ENCODE measurements around the gene GPR146. TPM values are rescaled to one million over a fixed set of nuclear protein-coding genes. Genes with fewer than 3 reads are reported as not detected.
A peak's percentile ranks its signal among the peaks of the same experiment; 100 is the strongest.

Gene GPR146
- total and polyA plus RNA-seq, 2 of the 13 experiments (the other 11 are each of a cell fraction or from before 2014, with no cell fraction given) = 2.0 to 15.9 TPM

GRCh38 chr7:1100834-1101562 lies 56.7 kb downstream of the GPR146 start:
- DNase-seq (ENCODE audit: low spot score) (no peak), ATAC-seq (no peak), FAIRE-seq (no peak)
- ChIA-PET CTCF (ENCODE audit: low intra/inter-chr PET ratio, low total read pairs) (no interaction called here), POLR2A (interaction anchor here (1.2 to 5.1 kb wide), 7 partner anchors 9 to 123 kb away, joined by 3 to 59 read pairs (median 13); partner anchors contain the start of gene GPER1)
- 96% methylated on average over 18 of the region's 34 CpGs for WGBS (ENCODE audit: low lambda C conversion rate)
- Histone ChIP-seq H3K36me3 (replicated peaks in 1 of 2; ENCODE audit: control insufficient read depth in 1 of 2, insufficient read depth in 2 of 2, low read length in 2 of 2) (peaks cover 10 to 23% of the 10 kb centered on the region in 2 experiments; a peak in 4 of 5 replicates), H4K20me1 (ENCODE audit: insufficient read depth, low read length) (no peaks in the 10 kb centered on the region), H2AFZ (ENCODE audit: low read length) (no peak overlapping the region), H3K27me3 (ENCODE audit: control insufficient read depth in 1 of 2, insufficient read depth in 2 of 2, low read length in 2 of 2) (no peaks in the 10 kb centered on the region), H3K79me2 (ENCODE audit: insufficient read depth, low read length) (peaks cover 34% of the 10 kb centered on the region), H3K27ac (ENCODE audit: extremely low read length, insufficient read depth, low read length) (peak overlapping the region; percentile 35), H3K9me3 (ENCODE audit: low read length) (no peaks in the 10 kb centered on the region), H3K4me2 (ENCODE audit: low read depth, low read length) (no peak overlapping the region), H3K9ac (ENCODE audit: insufficient read depth, low read depth, low read length) (0 out of 2 replicates have a peak overlapping the region, but pooled peaks have one; percentile 7), H3K4me3 (replicated peaks in 1 of 3; ENCODE audit: insufficient read depth in 1 of 3, low read depth in 2 of 3, low read length in 3 of 3) (no peak overlapping the region), H3K4me1 (ENCODE audit: insufficient read depth, low read length) (peaks cover 46% of the 10 kb centered on the region)
- TF ChIP-seq ZNF496 (CRISPR knock-in tag; IDR thresholded peaks at IDR 0.05; ENCODE audit: insufficient replicate concordance) = no peak
- TF ChIP-seq ZNF773 (CRISPR knock-in tag; IDR thresholded peaks at IDR 0.05; ENCODE audit: borderline replicate concordance) = no peak
- no peak for TF ChIP-seq ZBTB42 (CRISPR knock-in tag; IDR thresholded peaks at IDR 0.05)
- peak; percentile 7 for TF ChIP-seq HNRNPLL (IDR thresholded peaks at IDR 0.05; ENCODE audit: low read depth, low read length, poor library complexity, severe bottlenecking)
- TF ChIP-seq ZBTB33 (CRISPR knock-in tag; IDR thresholded peaks at IDR 0.05) = peak; percentile 74
- TF ChIP-seq ZMYM2 (CRISPR knock-in tag; IDR thresholded peaks at IDR 0.05) = no peak
- 0 out of 2 replicates have a peak, but pooled peaks have one; percentile 4 for TF ChIP-seq SPEN (CRISPR knock-in tag; IDR thresholded peaks at IDR 0.05; ENCODE audit: low read depth)
- in situ Hi-C loops (cut with HindIII; ENCODE audit: extremely low pct_ligation_motif_present, low pct_unique_long_range_greater_than_20kb) (no loop called here), intact Hi-C loops (cut with micrococcal nuclease; ENCODE audit: unreplicated experiment) (no loop called here)
- BruUV-seq (replicated peaks) = no TSS peak

Data from HepG2 (cell line).